Adipocyte (in vitro differentiated cells): ENCODE results near the gene TRPC5OS.

Experiments
- DNase-seq: peaks from one replicate; pipeline ENCODE4 v3.0.0-alpha.2; 2015; ENCODE audit warnings: low read depth
- H3K27me3 ChIP-seq: replicated peaks from 2 replicates; pipeline ENCODE4 v1.7.0; 2013; ENCODE audit warnings: mild to moderate bottlenecking, low read length, moderate library complexity; ENCODE audit not compliant: control insufficient read depth, insufficient read depth
- H3K36me3 ChIP-seq: 2 replicates; pipeline ENCODE4 v1.7.0; 2013; ENCODE audit warnings: low read length, mild to moderate bottlenecking, moderate library complexity; ENCODE audit not compliant: control insufficient read depth, insufficient read depth, severe bottlenecking
- H3K4me1 ChIP-seq: 2 replicates; pipeline ENCODE4 v1.7.0; 2013; ENCODE audit warnings: mild to moderate bottlenecking, low read length, moderate library complexity; ENCODE audit not compliant: control insufficient read depth, insufficient read depth
- H3K4me3 ChIP-seq: 2 replicates; pipeline ENCODE4 v1.7.0; 2013; ENCODE audit warnings: mild to moderate bottlenecking, low read length, moderate library complexity
- H3K9ac ChIP-seq: 2 replicates; pipeline ENCODE4 v1.7.0; 2013; ENCODE audit warnings: mild to moderate bottlenecking, low read length, moderate library complexity
- H3K9me3 ChIP-seq: 2 replicates; pipeline ENCODE4 v1.7.0; 2013; ENCODE audit warnings: mild to moderate bottlenecking, low read length, moderate library complexity; ENCODE audit not compliant: control insufficient read depth

The TRPC5OS gene

DNA sequence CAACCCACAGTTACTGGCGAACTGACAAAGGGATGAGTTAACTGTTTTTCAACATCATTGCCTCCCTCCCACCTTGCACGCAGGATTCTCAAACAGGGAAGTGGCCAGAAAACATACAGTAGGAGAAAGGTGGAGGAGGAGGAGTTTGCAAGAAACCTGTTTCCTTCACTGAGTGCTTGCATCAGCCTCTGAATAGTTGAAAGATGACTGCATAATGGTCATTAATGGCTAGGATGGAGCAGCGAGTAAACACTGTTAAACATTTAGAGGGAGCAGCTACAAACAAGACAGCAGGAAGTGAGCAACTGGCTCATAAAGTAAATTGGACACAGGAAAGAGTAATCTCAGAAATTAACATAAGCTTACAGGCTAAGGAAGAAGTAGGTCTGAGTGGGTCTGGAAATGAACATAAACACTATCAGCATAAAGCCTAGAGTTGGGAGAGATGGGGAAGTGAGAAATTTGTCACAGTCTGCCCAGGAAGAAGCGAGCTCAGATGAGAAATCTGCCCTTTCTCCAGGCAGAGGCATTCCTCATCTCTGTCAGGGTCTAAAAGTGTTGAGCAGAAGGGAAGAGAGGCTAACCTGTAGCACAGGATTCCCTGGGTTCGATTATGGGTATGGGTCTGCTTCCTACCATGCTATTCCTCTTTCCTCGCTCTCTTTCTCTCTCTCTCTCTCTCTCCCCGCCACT lies 38.6 kb downstream of the TRPC5OS start:
- DNase-seq: no peak
- no peaks in the 10 kb centered on the region for H3K9me3 ChIP-seq

DNA sequence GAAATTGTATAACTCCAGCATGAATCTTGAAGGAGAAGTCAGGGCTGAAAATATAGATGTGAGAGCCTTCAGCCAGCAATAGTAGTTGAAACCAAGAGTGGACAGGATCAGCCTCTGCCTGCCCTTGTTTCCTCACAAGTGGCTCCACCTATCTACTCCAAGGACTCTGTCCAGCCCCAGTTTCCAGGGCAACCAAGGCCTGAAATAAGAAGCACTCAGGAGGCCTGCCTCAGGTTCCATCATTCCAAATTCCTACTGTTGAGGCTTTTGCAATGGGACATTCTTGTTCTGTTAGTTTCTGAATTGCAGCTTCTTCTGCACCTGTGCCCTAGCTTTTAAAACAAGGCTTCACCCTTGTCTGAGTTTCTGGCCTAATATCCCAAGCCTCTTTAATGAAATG lies 41.6 kb downstream of the TRPC5OS start:
- no peaks in the 10 kb centered on the region for H3K36me3 ChIP-seq
- H3K9me3 ChIP-seq: no peaks in the 10 kb centered on the region
- no peak overlapping the region for H3K4me3 ChIP-seq
- H3K4me1 ChIP-seq: no peaks in the 10 kb centered on the region
- H3K9ac ChIP-seq: no peak overlapping the region
- no peak for DNase-seq
- peaks cover 34% of the 10 kb centered on the region for H3K27me3 ChIP-seq

More for the DNA sequence above, 38.6 kb downstream of the TRPC5OS start:
- no peak overlapping the region for H3K4me3 ChIP-seq
- H3K9ac ChIP-seq: no peak overlapping the region
- no peaks in the 10 kb centered on the region for H3K36me3 ChIP-seq
- H3K27me3 ChIP-seq: peaks cover 41% of the 10 kb centered on the region
- H3K4me1 ChIP-seq: no peaks in the 10 kb centered on the region

DNA sequence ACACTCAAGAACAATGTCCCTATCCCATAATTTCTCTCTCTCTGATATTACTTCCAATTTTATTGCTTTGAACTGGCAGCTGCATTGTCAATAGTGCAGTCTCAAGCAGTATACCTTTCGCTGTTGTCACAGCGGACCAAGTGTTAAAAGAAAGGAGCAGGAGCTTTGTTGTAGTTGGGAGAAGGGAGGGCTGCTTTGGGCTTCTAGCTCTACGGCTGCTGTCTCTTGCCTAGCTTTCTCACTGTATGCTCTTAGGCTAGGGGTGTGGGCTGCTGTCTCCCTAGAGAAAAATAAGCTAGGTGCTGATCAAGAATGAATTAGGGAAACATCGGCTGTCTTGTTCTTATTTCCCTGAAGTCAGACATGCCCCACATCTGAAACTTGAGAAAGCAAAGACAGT lies 52.5 kb downstream of the TRPC5OS start:
- Histone ChIP-seq H3K9ac (no peak overlapping the region), H3K9me3 (no peaks in the 10 kb centered on the region), H3K4me1 (no peaks in the 10 kb centered on the region), H3K4me3 (no peak overlapping the region), H3K36me3 (no peaks in the 10 kb centered on the region), H3K27me3 (peaks cover 56% of the 10 kb centered on the region)
- no peak for DNase-seq
